HEK293T (cell line): ENCODE results near the gene ICOSLG.
"Not testable (repeated sequence)": the region's sequence is repeated elsewhere in the genome, so short reads cannot be mapped to it uniquely, and the experiment has no call there.

Experiments used
- CTCF ChIA-PET: fragments of 350-600 bp; formaldehyde crosslinking; extraction: SDS; loops from one replicate; lab custom pipeline; 2021; ENCODE audit warnings: antibody characterized with exemption, inconsistent platforms; lab: Yijun Ruan, JAX
- POLR2A ChIA-PET: fragments of 350-600 bp; formaldehyde crosslinking; extraction: SDS; loops from one replicate; lab custom pipeline; 2020; ENCODE audit warnings: antibody characterized with exemption, inconsistent platforms; lab: Yijun Ruan, JAX
- DNase-seq: peaks from one replicate; pipeline ENCODE4 v3.0.0; 2012; ENCODE audit warnings: mixed read lengths; ENCODE audit errors: extremely low spot score
- ARNT ChIP-seq: fragments of 450-650 bp; IDR thresholded peaks from 2 replicates; pipeline ENCODE4 v1.6.1; 2017; ENCODE audit warnings: mild to moderate bottlenecking
- BHLHE40 ChIP-seq: fragments of 450-650 bp; IDR thresholded peaks from 2 replicates; pipeline ENCODE4 v1.6.1; 2016; ENCODE audit warnings: mild to moderate bottlenecking, moderate library complexity, borderline replicate concordance
- CTBP1 ChIP-seq: fragments of 450-650 bp; IDR thresholded peaks from 2 replicates; pipeline ENCODE4 v1.6.1; 2016; ENCODE audit warnings: borderline replicate concordance
- ELF4 ChIP-seq: fragments of 450-650 bp; IDR thresholded peaks from 2 replicates; pipeline ENCODE4 v1.6.1; 2017; ENCODE audit warnings: antibody characterized with exemption
- FOXA1 ChIP-seq: fragments of 450-650 bp; IDR thresholded peaks from 2 replicates; pipeline ENCODE4 v1.6.1; 2016; ENCODE audit warnings: mild to moderate bottlenecking
- FOXK2 ChIP-seq: fragments of 450-650 bp; IDR thresholded peaks from 2 replicates; pipeline ENCODE4 v1.6.1; 2016; ENCODE audit warnings: mild to moderate bottlenecking
- HDGF ChIP-seq: fragments of 450-650 bp; IDR thresholded peaks from 2 replicates; pipeline ENCODE4 v1.6.1; 2017; ENCODE audit warnings: antibody characterized with exemption, borderline replicate concordance
- LEF1 ChIP-seq: fragments of 450-650 bp; IDR thresholded peaks from 2 replicates; pipeline ENCODE4 v1.6.1; 2017; ENCODE audit warnings: mild to moderate bottlenecking, borderline replicate concordance
- NFRKB ChIP-seq: fragments of 450-650 bp; IDR thresholded peaks from 2 replicates; pipeline ENCODE4 v1.6.1; 2016; ENCODE audit warnings: mild to moderate bottlenecking, moderate library complexity
- PKNOX1 ChIP-seq: fragments of 450-650 bp; IDR thresholded peaks from 2 replicates; pipeline ENCODE4 v1.6.1; 2016
- SP1 ChIP-seq: fragments of 450-650 bp; IDR thresholded peaks from 2 replicates; pipeline ENCODE4 v1.6.1; 2017
- SUZ12 ChIP-seq: fragments of 450-650 bp; IDR thresholded peaks from 2 replicates; pipeline ENCODE4 v1.6.1; 2016; ENCODE audit warnings: mild to moderate bottlenecking
- TARDBP ChIP-seq: fragments of 450-650 bp; IDR thresholded peaks from 2 replicates; pipeline ENCODE4 v1.6.1; 2016
- ZNF384 ChIP-seq: fragments of 450-650 bp; IDR thresholded peaks from 2 replicates; pipeline ENCODE4 v1.6.1; 2016

The ICOSLG gene

GRCh38 chr21:44253832-44254710, 13.3 kb upstream of the ICOSLG start:
- ChIA-PET CTCF (no interaction called here), POLR2A (no interaction called here)
- no peak for DNase-seq
- TF ChIP-seq HDGF (no peak), ELF4 (no peak), SP1 (no peak), ZNF384 (no peak), FOXK2 (no peak), PKNOX1 (no peak), TARDBP (no peak), SUZ12 (no peak), BHLHE40 (no peak), NFRKB (no peak), FOXA1 (no peak), ARNT (no peak), LEF1 (no peak), CTBP1 (no peak)

- CTCF ChIA-PET, DNase-seq, POLR2A ChIA-PET: not testable (repeated sequence)
These were observed 8.7 kb upstream of the ICOSLG start for GRCh38 chr21:44249204-44250037.

GRCh38 chr21:44247904-44248303, 7.2 kb upstream of the ICOSLG start:
- POLR2A ChIA-PET, DNase-seq, CTCF ChIA-PET: not testable (repeated sequence)

GRCh38 chr21:44243980-44244379, 3.2 kb upstream of the ICOSLG start:
- DNase-seq, POLR2A ChIA-PET, CTCF ChIA-PET: not testable (repeated sequence)

- DNase-seq, POLR2A ChIA-PET, CTCF ChIA-PET: not testable (repeated sequence)
These were observed 538 bp upstream of the ICOSLG start for GRCh38 chr21:44241281-44241680.

- DNase-seq, POLR2A ChIA-PET, CTCF ChIA-PET: not testable (repeated sequence)
These were observed 390 bp downstream of the ICOSLG start for GRCh38 chr21:44240353-44240752.

- CTCF ChIA-PET, POLR2A ChIA-PET, DNase-seq: not testable (repeated sequence)
These were observed 11.2 kb downstream of the ICOSLG start for GRCh38 chr21:44229561-44229960.

GRCh38 chr21:44228109-44228508, 12.6 kb downstream of the ICOSLG start:
- CTCF ChIA-PET, DNase-seq, POLR2A ChIA-PET: not testable (repeated sequence)

- POLR2A ChIA-PET, DNase-seq, CTCF ChIA-PET: not testable (repeated sequence)
These were observed 13.1 kb downstream of the ICOSLG start for GRCh38 chr21:44227614-44228013.

- CTCF ChIA-PET, POLR2A ChIA-PET, DNase-seq: not testable (repeated sequence)
These were observed 15.1 kb downstream of the ICOSLG start for GRCh38 chr21:44225605-44226004.

GRCh38 chr21:44223334-44223733, 17.4 kb downstream of the ICOSLG start:
- DNase-seq, POLR2A ChIA-PET, CTCF ChIA-PET: not testable (repeated sequence)

- POLR2A ChIA-PET, CTCF ChIA-PET, DNase-seq: not testable (repeated sequence)
These were observed 20.1 kb downstream of the ICOSLG start for GRCh38 chr21:44220674-44221073.

GRCh38 chr21:44218461-44218860, 22.3 kb downstream of the ICOSLG start:
- POLR2A ChIA-PET, DNase-seq, CTCF ChIA-PET: not testable (repeated sequence)

- CTCF ChIA-PET, DNase-seq, POLR2A ChIA-PET: not testable (repeated sequence)
These were observed 28.8 kb downstream of the ICOSLG start for GRCh38 chr21:44211978-44212377.

GRCh38 chr21:44211574-44211973, 29.2 kb downstream of the ICOSLG start:
- POLR2A ChIA-PET, CTCF ChIA-PET, DNase-seq: not testable (repeated sequence)
